Kidney tubule cell (primary cell): ENCODE data around the gene CYBC1.

Experiments used
- DNase-seq: peaks from one replicate; pipeline ENCODE4 v3.0.0-alpha.2; 2018; ENCODE audit warnings: low spot score

The CYBC1 gene

DNA sequence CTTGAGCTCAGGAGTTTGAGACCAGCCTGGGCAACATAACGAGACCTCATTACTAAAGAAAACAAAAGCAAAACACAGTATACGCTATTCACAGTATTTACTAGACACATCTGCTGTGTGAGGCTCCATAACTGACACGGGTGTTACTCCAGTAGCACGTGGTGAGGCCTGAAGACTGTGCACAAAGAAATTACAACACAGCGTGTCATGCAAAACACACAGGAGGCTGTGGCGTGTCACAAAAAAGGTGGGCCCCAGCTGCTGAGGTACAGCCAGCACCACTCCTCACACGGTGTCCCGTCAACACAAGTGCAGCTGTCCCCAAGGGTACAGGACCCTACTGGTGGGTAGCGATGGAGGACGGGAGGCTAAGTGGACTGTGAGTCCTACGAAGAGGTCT, 2.7 kb downstream of the CYBC1 start:
- DNase-seq: no peak

DNA sequence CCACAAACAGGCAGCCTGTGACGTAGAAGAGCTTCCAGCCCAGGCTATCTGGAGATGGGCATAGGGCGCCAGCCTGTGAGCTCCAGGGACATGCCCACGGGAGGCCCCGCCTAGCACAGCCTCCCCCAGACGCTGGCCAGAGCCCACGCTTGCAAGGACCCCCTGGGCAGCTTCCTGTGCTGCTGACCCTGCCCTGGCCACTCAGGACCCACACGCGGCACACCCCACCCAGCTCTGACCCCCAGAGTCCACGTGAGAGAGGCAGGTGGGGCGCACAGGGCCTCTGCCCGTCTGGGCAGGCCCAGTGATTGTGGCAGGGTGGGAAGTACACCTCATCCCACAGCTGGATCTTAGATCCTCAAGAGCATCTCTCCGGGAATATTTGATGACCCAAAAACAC, 3.9 kb downstream of the CYBC1 start:
- DNase-seq: no peak

GRCh38 chr17:82446124-82446523, 4.4 kb downstream of the CYBC1 start:
- no peak for DNase-seq

- DNase-seq: peak; percentile 18
These were observed 5.0 kb downstream of the CYBC1 start for GRCh38 chr17:82445542-82445941.

GRCh38 chr17:82444941-82445521, 5.5 kb downstream of the CYBC1 start:
- no peak for DNase-seq

- no peak for DNase-seq
These were observed 6.2 kb downstream of the CYBC1 start for GRCh38 chr17:82444284-82444893.

GRCh38 chr17:82443465-82444283, 6.9 kb downstream of the CYBC1 start:
- no peak for DNase-seq

GRCh38 chr17:82442643-82443464, 7.7 kb downstream of the CYBC1 start:
- DNase-seq: no peak

- no peak for DNase-seq
These were observed 8.7 kb downstream of the CYBC1 start for GRCh38 chr17:82441691-82442487.

- no peak for DNase-seq
These were observed 9.4 kb downstream of the CYBC1 start for GRCh38 chr17:82440991-82441627.

DNA sequence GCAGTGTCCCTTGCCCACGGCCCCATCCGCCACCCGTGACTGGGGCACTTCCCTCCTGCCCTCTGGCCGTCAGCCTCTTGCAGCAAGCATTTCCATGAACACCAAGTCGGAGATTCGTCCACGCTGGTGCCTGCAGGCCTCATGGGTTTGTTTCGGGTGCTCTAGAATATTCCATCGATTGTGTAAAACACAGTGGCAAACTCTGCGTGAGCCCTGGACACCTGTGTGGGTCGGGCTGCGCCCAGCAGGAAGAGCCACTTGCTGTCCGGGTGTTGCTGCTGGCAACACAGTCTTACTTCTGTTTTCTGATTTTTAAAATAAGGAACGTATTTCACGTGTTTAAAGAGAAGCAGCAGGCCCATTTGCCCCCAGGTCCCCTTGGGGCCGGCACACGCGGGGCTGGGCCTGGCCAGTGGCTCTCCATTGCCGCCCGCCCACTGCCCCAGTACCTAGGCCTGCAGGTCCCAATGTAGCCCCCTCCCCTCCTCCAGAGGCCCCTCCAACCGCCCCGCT, 10.0 kb downstream of the CYBC1 start:
- no peak for DNase-seq

DNA sequence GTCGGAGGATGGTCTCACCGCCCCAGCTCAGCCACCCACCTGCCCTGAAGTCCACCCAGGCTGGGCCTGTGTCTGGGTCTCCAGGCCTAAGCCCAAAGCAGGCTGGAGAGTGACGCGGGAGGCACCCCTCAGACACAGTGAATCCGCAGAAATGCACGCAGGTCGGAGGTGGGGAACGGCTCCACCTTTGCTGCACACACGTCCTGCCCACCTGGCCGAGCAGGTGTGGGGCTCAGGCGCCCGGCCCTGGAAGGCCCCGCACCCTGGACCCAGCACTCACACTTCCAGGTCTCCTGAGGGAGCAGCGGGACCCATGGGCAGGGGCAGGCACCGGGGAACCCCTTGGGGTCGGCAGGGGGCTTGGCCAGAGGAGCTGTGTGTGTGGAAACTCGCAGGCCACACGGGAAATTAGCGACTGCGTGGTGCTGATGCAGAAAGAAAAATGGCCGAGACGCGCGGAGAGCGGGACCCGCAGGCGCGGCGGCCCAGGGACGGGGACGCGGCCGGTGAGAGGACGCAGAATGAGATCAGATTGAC, 10.7 kb downstream of the CYBC1 start:
- no peak for DNase-seq

DNA sequence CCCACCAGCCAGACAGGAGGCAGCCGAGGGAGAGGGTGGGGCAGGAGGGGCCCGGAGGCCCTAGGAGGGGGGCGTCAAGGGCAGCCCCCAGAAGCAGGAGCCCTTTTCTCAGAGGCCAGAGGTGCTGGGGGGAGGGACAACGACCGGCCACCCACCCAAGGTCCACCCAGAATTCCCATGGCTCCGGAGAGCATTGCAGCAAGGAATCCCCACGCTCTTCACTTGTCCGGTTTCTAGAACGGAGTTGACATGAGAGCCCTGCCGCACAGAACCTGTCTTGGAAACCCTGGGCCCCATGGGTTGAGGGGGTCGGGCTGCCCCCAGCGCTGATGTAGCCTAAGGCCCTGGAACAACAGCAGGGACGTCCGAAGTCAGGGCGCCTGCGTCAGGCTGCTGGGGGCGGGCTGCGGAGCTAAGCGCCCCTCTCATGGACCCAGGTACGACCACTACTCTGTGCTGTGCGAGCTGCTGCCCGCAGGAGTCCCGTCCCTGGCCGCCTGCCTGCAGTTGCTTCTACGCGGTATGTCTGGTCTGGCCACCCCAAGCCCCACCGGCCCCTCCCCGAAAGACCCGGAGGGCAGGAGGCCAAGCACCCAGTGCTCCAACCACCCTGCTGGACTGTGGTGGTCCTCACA, 11.2 kb downstream of the CYBC1 start:
- no peak for DNase-seq

- no peak for DNase-seq
These were observed 12.0 kb downstream of the CYBC1 start for GRCh38 chr17:82438401-82439193.

- DNase-seq: no peak
These were observed 13.3 kb downstream of the CYBC1 start for GRCh38 chr17:82437325-82437668.

DNA sequence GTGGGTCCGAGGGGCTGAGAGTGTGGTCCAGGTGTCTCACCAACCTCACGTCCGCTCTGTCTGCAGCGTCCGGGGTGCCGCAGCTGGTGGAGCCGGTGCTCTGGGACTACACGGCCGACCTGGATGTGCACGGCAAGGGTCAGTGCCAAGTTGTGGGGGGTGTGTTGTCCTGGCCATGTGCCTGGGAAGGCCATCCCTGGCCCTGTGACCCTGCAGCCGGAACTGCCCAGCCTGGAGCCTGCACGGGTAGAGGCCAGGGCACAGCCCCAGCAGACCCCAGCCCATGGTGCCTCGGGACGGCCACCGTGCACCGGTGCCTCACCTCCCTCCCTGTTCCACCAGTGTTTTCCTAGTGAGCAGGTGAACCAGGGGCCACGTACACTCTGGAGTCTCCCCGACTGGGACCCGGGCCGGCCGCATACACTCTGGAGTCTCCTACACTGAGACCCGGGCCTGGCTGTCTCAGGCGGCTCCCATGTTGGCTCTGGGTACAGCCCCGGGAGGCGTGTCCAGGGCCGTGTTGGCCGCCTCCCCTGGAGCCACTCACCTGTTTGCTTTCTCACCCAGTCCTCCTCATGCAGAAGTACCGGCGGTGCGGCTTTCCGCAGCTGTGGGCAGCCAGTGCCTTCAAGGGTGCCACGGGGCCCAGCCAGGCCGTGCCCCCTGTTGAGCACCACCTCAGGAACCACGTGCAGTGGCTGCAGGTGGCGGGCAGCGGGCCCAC, 13.8 kb downstream of the CYBC1 start:
- no peak for DNase-seq

DNA sequence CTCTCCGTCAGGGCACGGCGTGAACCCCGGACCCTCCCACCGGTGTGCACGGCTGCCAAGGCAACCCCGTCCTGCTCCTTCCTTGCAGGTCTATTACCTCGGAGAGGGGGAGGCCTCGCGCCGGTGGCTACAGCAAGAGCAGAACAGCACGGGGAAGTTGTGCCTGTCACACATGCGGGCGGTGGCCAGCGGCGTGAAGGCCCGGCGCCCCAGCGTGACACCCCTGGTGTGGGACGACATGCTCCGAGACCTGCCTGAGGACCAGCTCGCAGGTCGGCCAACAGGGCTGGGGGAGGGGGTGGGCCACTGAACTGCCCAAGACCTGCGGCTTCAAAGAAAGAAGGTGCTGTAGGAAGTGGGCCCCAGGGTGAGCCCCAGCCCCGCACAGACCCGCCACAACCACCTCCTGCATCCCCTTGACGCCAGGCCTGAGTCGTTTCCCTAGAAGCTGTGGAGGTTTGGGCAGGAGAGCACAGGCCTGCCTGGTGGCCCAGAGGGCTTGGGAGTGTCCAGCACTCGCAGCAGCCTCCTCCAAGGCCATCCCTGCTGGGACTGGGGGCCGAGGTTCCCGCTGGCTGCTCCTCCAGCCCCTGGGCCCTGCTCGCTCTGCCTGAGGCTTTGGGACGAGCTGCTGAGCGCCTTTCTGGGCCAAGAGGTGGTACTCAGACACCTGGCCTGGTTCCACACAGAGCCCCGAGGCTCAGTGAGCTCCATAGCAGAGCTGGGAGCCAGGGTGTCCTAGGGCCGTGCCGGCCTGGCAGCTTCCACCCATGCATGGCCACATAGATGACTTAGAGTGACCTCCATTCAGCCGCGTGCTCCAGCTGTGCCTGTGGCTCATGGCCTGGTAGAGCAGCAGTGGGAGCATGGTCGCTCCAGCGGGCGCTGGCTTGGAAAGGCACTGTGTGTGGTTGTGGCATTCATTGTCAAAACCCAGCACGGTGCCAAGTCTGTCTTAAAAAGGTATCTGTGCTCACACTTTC, 14.7 kb downstream of the CYBC1 start:
- DNase-seq: peak; percentile 68

DNA sequence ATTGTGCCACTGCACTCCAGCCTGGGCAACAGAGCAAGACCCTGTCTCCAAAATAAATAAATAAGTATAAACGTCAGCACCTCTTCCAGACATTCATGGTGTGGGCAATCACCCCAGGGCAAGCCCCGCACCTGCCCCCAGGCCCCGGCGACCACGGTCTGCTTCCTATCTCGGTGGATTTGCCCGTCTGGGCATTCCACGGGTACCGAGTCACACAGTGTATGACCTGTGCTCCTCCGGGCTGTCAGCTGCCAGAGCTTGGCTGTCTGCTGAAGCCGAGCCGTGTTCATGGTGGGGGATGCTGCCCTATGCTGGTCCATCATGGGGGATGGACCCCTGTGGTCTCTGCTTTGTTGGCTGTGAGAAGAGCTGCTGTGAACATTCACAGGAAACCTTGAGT, 15.4 kb downstream of the CYBC1 start:
- peak; percentile 73 for DNase-seq
